HEK293 (cell line): ENCODE measurements around the gene ATG4B.

Source experiments
- CTCF ChIA-PET: fragments of 350-600 bp; formaldehyde crosslinking; extraction: SDS; loops from one replicate; lab custom pipeline; 2021; ENCODE audit warnings: antibody characterized with exemption; lab: Yijun Ruan, JAX
- POLR2A ChIA-PET: fragments of 300-600 bp; formaldehyde crosslinking; extraction: SDS; loops from one replicate; lab custom pipeline; 2020; ENCODE audit warnings: antibody characterized with exemption, inconsistent platforms; lab: Yijun Ruan, JAX
- H3K27ac ChIP-seq: fragments of 200-500 bp; sonication (Bioruptor generic); 2 replicates; pipeline ENCODE4 v1.5.1; 2014; ENCODE audit warnings: low read depth, low read length, control low read depth, inconsistent platforms; ENCODE audit errors: extremely low read depth
- H3K36me3 ChIP-seq, 2 experiments: fragments of 200-500 bp in 1 of 2; sonication (Bioruptor generic) in 1 of 2; 1 replicate in 1 of 2; 2 replicates in 1 of 2; pipeline ENCODE4 v1.5.1; 2014 to 2017; ENCODE audit warnings: inconsistent platforms in 2 of 2, low read length in 2 of 2; ENCODE audit not compliant: control insufficient read depth in 2 of 2, insufficient read depth in 1 of 2
- H3K4me1 ChIP-seq: fragments of 200-500 bp; sonication (Bioruptor generic); 2 replicates; pipeline ENCODE4 v1.5.1; 2014; ENCODE audit warnings: mild to moderate bottlenecking, low read length, inconsistent platforms; ENCODE audit not compliant: control insufficient read depth, insufficient read depth
- H3K4me3 ChIP-seq: 2 replicates; pipeline ENCODE4 v1.5.1; 2011; ENCODE audit warnings: low read depth, mild to moderate bottlenecking, control low read depth, low read length, moderate library complexity
- H3K9me3 ChIP-seq: fragments of 200-500 bp; sonication (Bioruptor generic); 2 replicates; pipeline ENCODE4 v1.5.1; 2014; ENCODE audit warnings: low read depth, low read length, inconsistent platforms; ENCODE audit not compliant: control insufficient read depth, insufficient read depth
- KLF1 ChIP-seq: fragments of 450-650 bp; formaldehyde crosslinking; IDR thresholded peaks from 2 replicates; pipeline ENCODE4 v1.5.1; 2016; ENCODE audit warnings: missing biosample characterization, missing genetic modification characterization
- KLF8 ChIP-seq: fragments of 450-650 bp; formaldehyde crosslinking; IDR thresholded peaks from 2 replicates; pipeline ENCODE4 v1.5.1; 2016; ENCODE audit warnings: missing biosample characterization, missing genetic modification characterization
- KLF9 ChIP-seq: fragments of 450-650 bp; formaldehyde crosslinking; IDR thresholded peaks from 2 replicates; pipeline ENCODE4 v1.5.1; 2016; ENCODE audit warnings: missing biosample characterization, missing genetic modification characterization, low read depth
- PRDM10 ChIP-seq: fragments of 450-650 bp; formaldehyde crosslinking; IDR thresholded peaks from 2 replicates; pipeline ENCODE4 v1.5.1; 2016; ENCODE audit warnings: missing biosample characterization, missing genetic modification characterization
- YY2 ChIP-seq: fragments of 450-650 bp; formaldehyde crosslinking; IDR thresholded peaks from 2 replicates; pipeline ENCODE4 v1.5.1; 2016; ENCODE audit warnings: missing biosample characterization, missing genetic modification characterization
- ZBTB17 ChIP-seq: fragments of 450-650 bp; formaldehyde crosslinking; IDR thresholded peaks from 2 replicates; pipeline ENCODE4 v1.5.1; 2016; ENCODE audit warnings: missing biosample characterization, missing genetic modification characterization
- ZBTB20 ChIP-seq: fragments of 450-650 bp; formaldehyde crosslinking; IDR thresholded peaks from 2 replicates; pipeline ENCODE4 v1.5.1; 2016; ENCODE audit warnings: missing biosample characterization, missing genetic modification characterization
- ZBTB48 ChIP-seq: fragments of 450-650 bp; formaldehyde crosslinking; IDR thresholded peaks from 2 replicates; pipeline ENCODE4 v1.5.1; 2016; ENCODE audit warnings: missing biosample characterization, missing genetic modification characterization
- ZBTB8A ChIP-seq: fragments of 450-650 bp; formaldehyde crosslinking; IDR thresholded peaks from 2 replicates; pipeline ENCODE4 v1.5.1; 2016; ENCODE audit warnings: missing biosample characterization, missing genetic modification characterization
- ZIC2 ChIP-seq: fragments of 450-650 bp; formaldehyde crosslinking; IDR thresholded peaks from 2 replicates; pipeline ENCODE4 v1.5.1; 2016; ENCODE audit warnings: missing biosample characterization, missing genetic modification characterization
- ZNF146 ChIP-seq: fragments of 450-650 bp; formaldehyde crosslinking; IDR thresholded peaks from 2 replicates; pipeline ENCODE4 v1.5.1; 2016; ENCODE audit warnings: missing biosample characterization, missing genetic modification characterization
- ZNF335 ChIP-seq: fragments of 450-650 bp; formaldehyde crosslinking; conservative IDR thresholded peaks from 2 replicates; pipeline ENCODE4 v1.5.1; 2016; ENCODE audit warnings: missing biosample characterization, missing genetic modification characterization
- TF ChIP-seq, protein P1 (sequence below): fragments of 450-650 bp; formaldehyde crosslinking; optimal IDR thresholded peaks from 2 replicates; pipeline ENCODE3; 2016; ENCODE audit warnings: missing biosample characterization, mild to moderate bottlenecking, missing genetic modification characterization
- TF ChIP-seq, protein P2 (sequence below): fragments of 450-650 bp; formaldehyde crosslinking; IDR thresholded peaks from 2 replicates; pipeline ENCODE4 v1.5.1; 2016; ENCODE audit warnings: missing biosample characterization, missing genetic modification characterization
- TF ChIP-seq, protein P3 (sequence below): fragments of 450-650 bp; formaldehyde crosslinking; IDR thresholded peaks from 2 replicates; pipeline ENCODE4 v1.5.1; 2017; ENCODE audit warnings: missing biosample characterization, missing genetic modification characterization
- TF ChIP-seq, protein P4 (sequence below): fragments of 450-650 bp; formaldehyde crosslinking; IDR thresholded peaks from 2 replicates; pipeline ENCODE4 v1.5.1; 2016; ENCODE audit warnings: missing biosample characterization, missing genetic modification characterization
- TF ChIP-seq, protein P5 (sequence below): fragments of 450-650 bp; formaldehyde crosslinking; IDR thresholded peaks from 2 replicates; pipeline ENCODE4 v1.5.1; 2016; ENCODE audit warnings: missing biosample characterization, missing genetic modification characterization

Gene ATG4B

DNA sequence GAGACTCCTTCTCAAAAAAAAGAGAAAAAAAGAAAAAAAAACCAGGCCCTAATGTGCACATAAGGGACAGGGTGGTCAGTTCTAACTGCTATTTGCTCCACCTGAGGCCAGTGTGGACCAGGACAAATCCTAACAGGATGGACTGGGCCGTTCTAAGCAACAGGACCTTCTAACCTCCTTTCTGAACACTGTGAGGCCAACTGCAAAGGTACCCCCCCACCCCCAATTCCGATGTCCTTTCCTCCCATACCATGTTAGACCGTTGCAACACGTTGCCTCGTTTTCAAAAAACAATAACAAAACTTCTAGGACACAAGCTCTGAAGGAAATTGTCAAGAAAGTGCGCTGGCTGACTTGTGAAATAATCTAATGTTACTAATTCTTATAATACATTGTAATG, 1.7 kb upstream of the ATG4B start:
- Histone ChIP-seq H3K4me3 (peak overlapping the region; percentile 97), H3K36me3 (peaks cover 15 to 65% of the 10 kb centered on the region in 2 experiments; a peak in 2 of 3 replicates), H3K4me1 (no peaks in the 10 kb centered on the region), H3K9me3 (no peaks in the 10 kb centered on the region), H3K27ac (peak overlapping the region; percentile 97)
- TF ChIP-seq PRDM10, result peak; percentile 82
- TF ChIP-seq ZNF146 (tag by site-specific recombination), result no peak
- ChIA-PET POLR2A (interaction anchor here (0.7 kb wide), 1 partner anchor 51 kb away, joined by 3 read pairs; the partner anchor contains the start of gene DTYMK), CTCF (no interaction called here)

- CTCF ChIA-PET, result no interaction called here
- no peaks in the 10 kb centered on the region for H3K4me1 ChIP-seq
- POLR2A ChIA-PET, result interaction anchor here (0.6 to 2.5 kb wide), 4 partner anchors 12 to 52 kb away, joined by 3 to 17 read pairs (median 3); partner anchors contain the start of gene DTYMK
- H3K36me3 ChIP-seq, result peaks cover 10 to 60% of the 10 kb centered on the region in 2 experiments; a peak in 2 of 3 replicates
- TF ChIP-seq ZBTB17 (tag by site-specific recombination) (peak; percentile 75), ZNF335 (peak; percentile 82), ZIC2 (tag by site-specific recombination) (no peak), YY2 (tag by site-specific recombination) (no peak), KLF9 (tag by site-specific recombination) (0 out of 2 replicates have a peak, but pooled peaks have one; percentile 14), ZBTB20 (tag by site-specific recombination) (peak; percentile 89), ZBTB8A (peak; percentile 80), KLF8 (peak; percentile 28; the same call in 1 of the 2 replicates), ZBTB48 (tag by site-specific recombination) (peak; percentile 71), KLF1 (tag by site-specific recombination) (peak; percentile 35; the same call in 1 of the 2 replicates)
- TF ChIP-seq, protein P1, sequence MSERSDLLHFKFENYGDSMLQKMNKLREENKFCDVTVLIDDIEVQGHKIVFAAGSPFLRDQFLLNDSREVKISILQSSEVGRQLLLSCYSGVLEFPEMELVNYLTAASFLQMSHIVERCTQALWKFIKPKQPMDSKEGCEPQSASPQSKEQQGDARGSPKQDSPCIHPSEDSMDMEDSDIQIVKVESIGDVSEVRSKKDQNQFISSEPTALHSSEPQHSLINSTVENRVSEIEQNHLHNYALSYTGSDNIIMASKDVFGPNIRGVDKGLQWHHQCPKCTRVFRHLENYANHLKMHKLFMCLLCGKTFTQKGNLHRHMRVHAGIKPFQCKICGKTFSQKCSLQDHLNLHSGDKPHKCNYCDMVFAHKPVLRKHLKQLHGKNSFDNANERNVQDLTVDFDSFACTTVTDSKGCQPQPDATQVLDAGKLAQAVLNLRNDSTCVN (tag by site-specific recombination), result peak; percentile 89
- TF ChIP-seq, protein P2, sequence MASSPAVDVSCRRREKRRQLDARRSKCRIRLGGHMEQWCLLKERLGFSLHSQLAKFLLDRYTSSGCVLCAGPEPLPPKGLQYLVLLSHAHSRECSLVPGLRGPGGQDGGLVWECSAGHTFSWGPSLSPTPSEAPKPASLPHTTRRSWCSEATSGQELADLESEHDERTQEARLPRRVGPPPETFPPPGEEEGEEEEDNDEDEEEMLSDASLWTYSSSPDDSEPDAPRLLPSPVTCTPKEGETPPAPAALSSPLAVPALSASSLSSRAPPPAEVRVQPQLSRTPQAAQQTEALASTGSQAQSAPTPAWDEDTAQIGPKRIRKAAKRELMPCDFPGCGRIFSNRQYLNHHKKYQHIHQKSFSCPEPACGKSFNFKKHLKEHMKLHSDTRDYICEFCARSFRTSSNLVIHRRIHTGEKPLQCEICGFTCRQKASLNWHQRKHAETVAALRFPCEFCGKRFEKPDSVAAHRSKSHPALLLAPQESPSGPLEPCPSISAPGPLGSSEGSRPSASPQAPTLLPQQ, result 0 out of 2 replicates have a peak, but pooled peaks have one; percentile 16
- TF ChIP-seq, protein P3, sequence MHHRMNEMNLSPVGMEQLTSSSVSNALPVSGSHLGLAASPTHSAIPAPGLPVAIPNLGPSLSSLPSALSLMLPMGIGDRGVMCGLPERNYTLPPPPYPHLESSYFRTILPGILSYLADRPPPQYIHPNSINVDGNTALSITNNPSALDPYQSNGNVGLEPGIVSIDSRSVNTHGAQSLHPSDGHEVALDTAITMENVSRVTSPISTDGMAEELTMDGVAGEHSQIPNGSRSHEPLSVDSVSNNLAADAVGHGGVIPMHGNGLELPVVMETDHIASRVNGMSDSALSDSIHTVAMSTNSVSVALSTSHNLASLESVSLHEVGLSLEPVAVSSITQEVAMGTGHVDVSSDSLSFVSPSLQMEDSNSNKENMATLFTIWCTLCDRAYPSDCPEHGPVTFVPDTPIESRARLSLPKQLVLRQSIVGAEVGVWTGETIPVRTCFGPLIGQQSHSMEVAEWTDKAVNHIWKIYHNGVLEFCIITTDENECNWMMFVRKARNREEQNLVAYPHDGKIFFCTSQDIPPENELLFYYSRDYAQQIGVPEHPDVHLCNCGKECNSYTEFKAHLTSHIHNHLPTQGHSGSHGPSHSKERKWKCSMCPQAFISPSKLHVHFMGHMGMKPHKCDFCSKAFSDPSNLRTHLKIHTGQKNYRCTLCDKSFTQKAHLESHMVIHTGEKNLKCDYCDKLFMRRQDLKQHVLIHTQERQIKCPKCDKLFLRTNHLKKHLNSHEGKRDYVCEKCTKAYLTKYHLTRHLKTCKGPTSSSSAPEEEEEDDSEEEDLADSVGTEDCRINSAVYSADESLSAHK (tag by site-specific recombination), result no peak
- TF ChIP-seq, protein P4, sequence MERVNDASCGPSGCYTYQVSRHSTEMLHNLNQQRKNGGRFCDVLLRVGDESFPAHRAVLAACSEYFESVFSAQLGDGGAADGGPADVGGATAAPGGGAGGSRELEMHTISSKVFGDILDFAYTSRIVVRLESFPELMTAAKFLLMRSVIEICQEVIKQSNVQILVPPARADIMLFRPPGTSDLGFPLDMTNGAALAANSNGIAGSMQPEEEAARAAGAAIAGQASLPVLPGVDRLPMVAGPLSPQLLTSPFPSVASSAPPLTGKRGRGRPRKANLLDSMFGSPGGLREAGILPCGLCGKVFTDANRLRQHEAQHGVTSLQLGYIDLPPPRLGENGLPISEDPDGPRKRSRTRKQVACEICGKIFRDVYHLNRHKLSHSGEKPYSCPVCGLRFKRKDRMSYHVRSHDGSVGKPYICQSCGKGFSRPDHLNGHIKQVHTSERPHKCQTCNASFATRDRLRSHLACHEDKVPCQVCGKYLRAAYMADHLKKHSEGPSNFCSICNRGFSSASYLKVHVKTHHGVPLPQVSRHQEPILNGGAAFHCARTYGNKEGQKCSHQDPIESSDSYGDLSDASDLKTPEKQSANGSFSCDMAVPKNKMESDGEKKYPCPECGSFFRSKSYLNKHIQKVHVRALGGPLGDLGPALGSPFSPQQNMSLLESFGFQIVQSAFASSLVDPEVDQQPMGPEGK (tag by site-specific recombination), result peak; percentile 66
- TF ChIP-seq, protein P5, sequence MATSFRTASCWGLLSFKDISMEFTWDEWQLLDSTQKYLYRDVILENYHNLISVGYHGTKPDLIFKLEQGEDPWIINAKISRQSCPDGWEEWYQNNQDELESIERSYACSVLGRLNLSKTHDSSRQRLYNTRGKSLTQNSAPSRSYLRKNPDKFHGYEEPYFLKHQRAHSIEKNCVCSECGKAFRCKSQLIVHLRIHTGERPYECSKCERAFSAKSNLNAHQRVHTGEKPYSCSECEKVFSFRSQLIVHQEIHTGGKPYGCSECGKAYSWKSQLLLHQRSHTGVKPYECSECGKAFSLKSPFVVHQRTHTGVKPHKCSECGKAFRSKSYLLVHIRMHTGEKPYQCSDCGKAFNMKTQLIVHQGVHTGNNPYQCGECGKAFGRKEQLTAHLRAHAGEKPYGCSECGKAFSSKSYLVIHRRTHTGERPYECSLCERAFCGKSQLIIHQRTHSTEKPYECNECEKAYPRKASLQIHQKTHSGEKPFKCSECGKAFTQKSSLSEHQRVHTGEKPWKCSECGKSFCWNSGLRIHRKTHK (tag by site-specific recombination), result no peak
- TF ChIP-seq, all 188 proteins: peak for 11
- Histone ChIP-seq H3K9me3 (no peaks in the 10 kb centered on the region), H3K4me3 (peak overlapping the region; percentile 97), H3K27ac (peak overlapping the region; percentile 97)
These were observed 1.1 kb upstream of the ATG4B start for GRCh38 chr2:241636182-241637017.
